K562 (cell line): ENCODE results near the gene TMEM164. TPM values are rescaled to one million over a fixed set of nuclear protein-coding genes. Genes with fewer than 3 reads are reported as not detected.

ENCODE experiments used
- ATAC-seq: fragments of 200-7000 bp; cut with Tn5 transposase; 3 replicates; pipeline ENCODE4 v1.9.1; 2020; ENCODE audit warnings: moderate library complexity
- BruUV-seq: library from RNA; stranded (reverse); fragments of 400-500 nt; replicated peaks from 2 replicates; lab custom pipeline; 2021; lab: Mats Ljungman, UMichigan
- CTCF ChIA-PET: fragments of 300-600 bp; formaldehyde crosslinking; extraction: SDS; loops from one replicate; lab custom pipeline; 2021; ENCODE audit warnings: low intra/inter-chr PET ratio; lab: Yijun Ruan, JAX
- POLR2A ChIA-PET: fragments of 300-600, 350-650 bp; sonication (Branson Sonifier 250); formaldehyde crosslinking; extraction: SDS; loops from one replicate; lab custom pipeline; 2021; ENCODE audit warnings: antibody characterized with exemption, inconsistent platforms; lab: Yijun Ruan, JAX
- DNase-seq, 4 experiments: peaks; one replicate each; pipeline versions ENCODE4 v3.0.0 to v3.0.0-alpha.2; 2011 to 2018; ENCODE audit warnings: low spot score in 3 of 4, mixed read lengths in 3 of 4; ENCODE audit errors: extremely low read depth in 1 of 4
- FAIRE-seq: peaks from 2 replicates; lab custom pipeline; 2011; peaks lifted over from hg19 to GRCh38; lab: Jason Lieb, UNC
- H2AFZ ChIP-seq: 2 replicates; pipeline ENCODE4 v1.6.0; 2011; ENCODE audit warnings: low read depth, low read length, control low read depth, inconsistent platforms
- H3K27ac ChIP-seq: fragments of 200-600 bp; 3 replicates; pipeline ENCODE4 v1.8.0; 2011; ENCODE audit warnings: low read depth, mild to moderate bottlenecking, control low read depth, inconsistent platforms, low read length, moderate library complexity, mixed read lengths; ENCODE audit errors: extremely low read depth
- H3K27me3 ChIP-seq, 2 experiments: fragments of 300-600 bp in 1 of 2; 2 replicates in 1 of 2; 3 replicates in 1 of 2; pipeline versions ENCODE4 v1.6.0 to v1.8.0; 2011; ENCODE audit warnings: inconsistent platforms in 2 of 2, low read length in 2 of 2, mild to moderate bottlenecking in 1 of 2, mixed read lengths in 1 of 2, moderate library complexity in 1 of 2; ENCODE audit not compliant: control insufficient read depth in 2 of 2, insufficient read depth in 2 of 2
- H3K36me3 ChIP-seq: fragments of 300-600 bp; 3 replicates; pipeline ENCODE4 v1.8.0; 2011; ENCODE audit warnings: mild to moderate bottlenecking, low read length, inconsistent platforms; ENCODE audit not compliant: control insufficient read depth, insufficient read depth
- H3K4me1 ChIP-seq, 2 experiments: fragments of 200-600 bp in 1 of 2; replicated peaks in 1 of 2; 2 replicates in 1 of 2; 3 replicates in 1 of 2; pipeline versions ENCODE4 v1.5.1 to v1.8.0; 2011; ENCODE audit warnings: inconsistent platforms in 2 of 2, low read length in 2 of 2, mild to moderate bottlenecking in 1 of 2, mixed read lengths in 1 of 2, moderate library complexity in 1 of 2; ENCODE audit not compliant: control insufficient read depth in 2 of 2, insufficient read depth in 2 of 2
- H3K4me2 ChIP-seq: 2 replicates; pipeline ENCODE4 v1.6.1; 2011; ENCODE audit warnings: low read length, control low read depth, inconsistent platforms, mixed read lengths; ENCODE audit not compliant: insufficient read depth
- H3K4me3 ChIP-seq: fragments of 200-600 bp; sonication (generic), shearing (Covaris generic); 2 replicates; pipeline ENCODE4 v1.5.1; 2016; ENCODE audit warnings: control low read depth, inconsistent platforms
- H3K79me2 ChIP-seq: fragments of 200-600 bp; 3 replicates; pipeline ENCODE4 v1.8.0; 2011; ENCODE audit warnings: low read length, inconsistent platforms; ENCODE audit not compliant: control insufficient read depth, insufficient read depth
- H3K9ac ChIP-seq, 2 experiments: 2 replicates each; pipeline versions ENCODE4 v1.6.0 to v1.6.1; 2011; ENCODE audit warnings: low read depth in 2 of 2, low read length in 2 of 2, control low read depth in 1 of 2, inconsistent platforms in 1 of 2, mild to moderate bottlenecking in 1 of 2, mixed read lengths in 1 of 2; ENCODE audit not compliant: insufficient read depth in 1 of 2
- H3K9me1 ChIP-seq: one replicate; pipeline ENCODE4 v1.6.0; 2011; ENCODE audit warnings: inconsistent platforms, mild to moderate bottlenecking, low read length, moderate library complexity; ENCODE audit not compliant: control insufficient read depth, insufficient read depth
- H3K9me3 ChIP-seq: replicated peaks from 2 replicates; pipeline ENCODE4 v1.5.1; 2011; ENCODE audit warnings: low read depth, low read length, inconsistent platforms; ENCODE audit not compliant: control insufficient read depth, insufficient read depth
- H4K20me1 ChIP-seq: replicated peaks from 2 replicates; pipeline ENCODE4 v1.6.1; 2011; ENCODE audit warnings: low read length, inconsistent platforms, mixed read lengths; ENCODE audit not compliant: control insufficient read depth, insufficient read depth
- BACH1 ChIP-seq: fragments of 200-800 bp; sonication (Bioruptor generic); IDR thresholded peaks from 2 replicates; pipeline ENCODE4 v1.6.1; 2016; ENCODE audit warnings: missing genetic modification characterization, missing compliant biosample characterization
- NFATC3 ChIP-seq: fragments of 450-650 bp; IDR thresholded peaks from 2 replicates; pipeline ENCODE4 v1.6.1; 2017; ENCODE audit warnings: mild to moderate bottlenecking
- ZBTB11 ChIP-seq, 3 experiments: fragments of 200-800 bp in 1 of 3; fragments of 250-450 bp in 1 of 3; fragments of 450-650 bp in 1 of 3; sonication (Bioruptor Pico) in 1 of 3; sonication (Bioruptor generic) in 1 of 3; formaldehyde crosslinking in 1 of 3; IDR thresholded peaks; 2 replicates each; pipeline versions ENCODE4 v1.6.1 to v1.8.0; 2016 to 2022; ENCODE audit warnings: mild to moderate bottlenecking in 2 of 3, missing genetic modification characterization in 2 of 3, missing compliant biosample characterization in 1 of 3, moderate library complexity in 1 of 3
- ZFP30 ChIP-seq: fragments of 250-450 bp; sonication (Bioruptor Pico); IDR thresholded peaks from 2 replicates; pipeline ENCODE4 v1.8.0; 2022; ENCODE audit warnings: moderate library complexity, mild to moderate bottlenecking, inconsistent platforms, borderline replicate concordance
- ZNF24 ChIP-seq: fragments of 450-650 bp; IDR thresholded peaks from 2 replicates; pipeline ENCODE4 v1.6.1; 2016
- ZSCAN32 ChIP-seq: fragments of 450-650 bp; formaldehyde crosslinking; IDR thresholded peaks from 2 replicates; pipeline ENCODE4 v1.4.0; 2020; ENCODE audit warnings: mild to moderate bottlenecking, moderate library complexity
- WGBS: fragments of 100-300 bp; shearing (Covaris generic); methylation state at CpG from one replicate; pipeline ENCODE4 v1.1.6; 2016; ENCODE audit warnings: low coverage, mixed read lengths; ENCODE audit not compliant: insufficient coverage; ENCODE audit errors: missing lambda C conversion rate; 5-methylcytosine and 5-hydroxymethylcytosine counted together
- in situ Hi-C: fragments of 300-500 bp; cut with MboI; formaldehyde crosslinking; loops from 4 replicates; pipeline ENCODE4 v1.15.0; 2018; ENCODE audit warnings: inconsistent platforms, mixed read lengths
- intact Hi-C: fragments of 100-400 bp; cut with micrococcal nuclease; formaldehyde crosslinking; loops from 2 replicates; pipeline ENCODE4 v1.14.2; 2022
- polyA plus RNA-seq, 8 experiments: library from polyadenylated mRNA; depleted of rRNA in 4 of 8; stranded (reverse) in 5 of 8; unstranded in 3 of 8; fragments of >200 nt; fragmentation: Nextera tagmentation in 2 of 8; fragmentation: Illumina TruSeq in 1 of 8; extraction: Ambion mirVana in 2 of 8; extraction: Trizol in 1 of 8; gene quantifications; 2 replicates each; pipeline versions ENCODE4 v1.2.1 to v1.2.3, GENCODE V29; 2011 to 2014; ENCODE audit warnings: inconsistent platforms in 1 of 8, missing spikeins in 1 of 8
- total RNA-seq, 7 experiments: library from RNA; depleted of rRNA in 6 of 7; stranded (reverse); fragments of >200 nt in 6 of 7; fragmentation: Illumina TruSeq in 2 of 7; extraction: Trizol in 2 of 7; gene quantifications; 2 replicates each; pipeline versions ENCODE4 v1.2.1 to v1.2.3, GENCODE V29; 2011 to 2021; ENCODE audit warnings: low replicate concordance in 1 of 7

Gene TMEM164
- total and polyA plus RNA-seq, 9 of the 15 experiments (the other 6 are each of a cell fraction or from before 2014, with no cell fraction given), result 2.4 to 57.3 (median 23.1) TPM

- H3K9me3 ChIP-seq, result no peaks in the 10 kb centered on the region
- no peak for DNase-seq
- peaks cover 31% of the 10 kb centered on the region for H3K79me2 ChIP-seq
- 83% methylated on average over 8 of the region's 9 CpGs for WGBS
- no peaks in the 10 kb centered on the region for H4K20me1 ChIP-seq
- TF ChIP-seq ZSCAN32 (CRISPR knock-in tag), result no peak
- no peak for TF ChIP-seq BACH1 (tag)
- no peak for TF ChIP-seq NFATC3
- no peak for TF ChIP-seq ZBTB11 (CRISPR knock-in tag; IDR thresholded peaks at IDR 0.05)
- TF ChIP-seq ZNF24, result no peak
- TF ChIP-seq ZFP30 (CRISPR knock-in tag), result no peak
- H3K4me2 ChIP-seq, result no peak overlapping the region
- no peak for FAIRE-seq
- no peaks in the 10 kb centered on the region for H3K9me1 ChIP-seq
- no peak overlapping the region for H3K4me3 ChIP-seq
- no peak overlapping the region for H2AFZ ChIP-seq
- H3K9ac ChIP-seq, result no peak overlapping the region
- CTCF ChIA-PET, result no interaction called here
- H3K4me1 ChIP-seq, result no peaks in the 10 kb centered on the region
- ATAC-seq, result no peak
- no peaks in the 10 kb centered on the region for H3K27me3 ChIP-seq
- no peak overlapping the region for H3K27ac ChIP-seq
- no TSS peak for BruUV-seq
- POLR2A ChIA-PET, result interaction anchor here (1.6 kb wide), 1 partner anchor 11 kb away, joined by 6 read pairs; no protein-coding TSS in a partner anchor
- H3K36me3 ChIP-seq, result peaks cover 57% of the 10 kb centered on the region
- in situ Hi-C loops (no loop called here), intact Hi-C loops (no loop called here)
Measured at GRCh38 chrX:110026099-110026844, 23.4 kb downstream of the TMEM164 start.
